ENCODE data around the gene CCN2. TPM values are rescaled to one million over a fixed set of nuclear protein-coding genes. Genes with fewer than 3 reads are reported as not detected.

Gene CCN2
- total RNA-seq, 2 experiments from 2014 or later, result 0.36 TPM; not detected in 1

GRCh38 chr6:131972741-131973140, 21.6 kb upstream of the CCN2 start:
- POLR2A ChIA-PET, result no interaction called here
- BruUV-seq (replicated peaks), result no TSS peak

GRCh38 chr6:131970076-131970859, 19.1 kb upstream of the CCN2 start:
- Histone ChIP-seq H2AFZ (ENCODE audit: low read length) (no peak overlapping the region), H3K79me2 (ENCODE audit: insufficient read depth, low read depth, low read length) (no peaks in the 10 kb centered on the region), H3K9me3 (ENCODE audit: low read length) (no peaks in the 10 kb centered on the region), H3K4me2 (ENCODE audit: low read length) (no peak overlapping the region), H3K4me3 (ENCODE audit: low read depth, low read length, poor library complexity, severe bottlenecking) (no peak overlapping the region), H3K36me3 (ENCODE audit: insufficient read depth, low read length) (no peaks in the 10 kb centered on the region), H4K20me1 (ENCODE audit: insufficient read depth, low read length) (no peaks in the 10 kb centered on the region), H3K27ac (ENCODE audit: low read depth, low read length, poor library complexity, severe bottlenecking) (no peak overlapping the region), H3K9me2 (ENCODE audit: insufficient read depth, low read length) (no peaks in the 10 kb centered on the region), H3K4me1 (ENCODE audit: insufficient read depth, low read length, poor library complexity, severe bottlenecking) (no peaks in the 10 kb centered on the region)
- POLR2A ChIA-PET, result interaction anchor here (0.8 to 1.5 kb wide), 2 partner anchors 12 to 23 kb away, joined by 3 to 4 read pairs; no protein-coding TSS in a partner anchor
- DNase-seq (ENCODE audit: low spot score), result no peak
- intact Hi-C loops (cut with micrococcal nuclease; ENCODE audit: unreplicated experiment), result no loop called here
- no peak for TF ChIP-seq EZH2phosphoT487 (IDR thresholded peaks at IDR 0.05; ENCODE audit: borderline replicate concordance, low read depth, low read length)
- no peak for TF ChIP-seq CTCF (conservative IDR thresholded peaks at IDR 0.05; ENCODE audit: low read length)
- no TSS peak for BruUV-seq (replicated peaks)
- CTCF ChIA-PET (ENCODE audit: unreplicated experiment), result no interaction called here

More at GRCh38 chr6:131972741-131973140, 21.6 kb upstream of the CCN2 start:
- Histone ChIP-seq H3K27ac (ENCODE audit: low read depth, low read length, poor library complexity, severe bottlenecking) (no peak overlapping the region), H3K79me2 (ENCODE audit: insufficient read depth, low read depth, low read length) (no peaks in the 10 kb centered on the region), H3K4me2 (ENCODE audit: low read length) (no peak overlapping the region), H3K36me3 (ENCODE audit: insufficient read depth, low read length) (no peaks in the 10 kb centered on the region), H3K9me3 (ENCODE audit: low read length) (no peaks in the 10 kb centered on the region), H3K9me2 (ENCODE audit: insufficient read depth, low read length) (no peaks in the 10 kb centered on the region), H4K20me1 (ENCODE audit: insufficient read depth, low read length) (no peaks in the 10 kb centered on the region), H3K4me3 (ENCODE audit: low read depth, low read length, poor library complexity, severe bottlenecking) (no peak overlapping the region), H2AFZ (ENCODE audit: low read length) (no peak overlapping the region), H3K4me1 (ENCODE audit: insufficient read depth, low read length, poor library complexity, severe bottlenecking) (no peaks in the 10 kb centered on the region)
- CTCF ChIA-PET (ENCODE audit: unreplicated experiment), result no interaction called here
- intact Hi-C loops (cut with micrococcal nuclease; ENCODE audit: unreplicated experiment), result no loop called here
- no peak for DNase-seq (ENCODE audit: low spot score)
- TF ChIP-seq CTCF (conservative IDR thresholded peaks at IDR 0.05; ENCODE audit: low read length) (no peak), EZH2phosphoT487 (IDR thresholded peaks at IDR 0.05; ENCODE audit: borderline replicate concordance, low read depth, low read length) (no peak)

GRCh38 chr6:131968656-131969055, 17.5 kb upstream of the CCN2 start:
- no peaks in the 10 kb centered on the region for H3K4me1 ChIP-seq (ENCODE audit: insufficient read depth, low read length, poor library complexity, severe bottlenecking)
- H3K27ac ChIP-seq (ENCODE audit: low read depth, low read length, poor library complexity, severe bottlenecking), result no peak overlapping the region
- H3K4me2 ChIP-seq (ENCODE audit: low read length), result no peak overlapping the region
- TF ChIP-seq EZH2phosphoT487 (IDR thresholded peaks at IDR 0.05; ENCODE audit: borderline replicate concordance, low read depth, low read length) (no peak), CTCF (conservative IDR thresholded peaks at IDR 0.05; ENCODE audit: low read length) (no peak)
- no peaks in the 10 kb centered on the region for H3K9me2 ChIP-seq (ENCODE audit: insufficient read depth, low read length)
- no peaks in the 10 kb centered on the region for H3K79me2 ChIP-seq (ENCODE audit: insufficient read depth, low read depth, low read length)
- no TSS peak for BruUV-seq (replicated peaks)
- ChIA-PET POLR2A (interaction anchor here (0.8 kb wide), 1 partner anchor 1192 kb away, joined by 3 read pairs; no protein-coding TSS in a partner anchor), CTCF (ENCODE audit: unreplicated experiment) (no interaction called here)
- no peak for DNase-seq (ENCODE audit: low spot score)
- H3K9me3 ChIP-seq (ENCODE audit: low read length), result no peaks in the 10 kb centered on the region
- H3K36me3 ChIP-seq (ENCODE audit: insufficient read depth, low read length), result no peaks in the 10 kb centered on the region
- H3K4me3 ChIP-seq (ENCODE audit: low read depth, low read length, poor library complexity, severe bottlenecking), result no peak overlapping the region
- H2AFZ ChIP-seq (ENCODE audit: low read length), result no peak overlapping the region
- H4K20me1 ChIP-seq (ENCODE audit: insufficient read depth, low read length), result no peaks in the 10 kb centered on the region; the same call in 1 of the 2 replicates
- intact Hi-C loops (cut with micrococcal nuclease; ENCODE audit: unreplicated experiment), result no loop called here

Measured in OCI-LY7 (cell line).